Endothelial cell of umbilical vein (primary cell): ENCODE results near the gene PITPNB.

Experiments used
- EZH2 ChIP-seq: IDR thresholded peaks from 2 replicates; pipeline ENCODE4 v1.6.1; 2012; ENCODE audit warnings: borderline replicate concordance, low read depth, mild to moderate bottlenecking, moderate library complexity, low read length, inconsistent platforms; ENCODE audit not compliant: severe bottlenecking
- FOS ChIP-seq: IDR thresholded peaks from 2 replicates; pipeline ENCODE4 v1.6.1; 2011; ENCODE audit warnings: mild to moderate bottlenecking, low read length, moderate library complexity, borderline replicate concordance; ENCODE audit not compliant: insufficient read depth
- GATA2 ChIP-seq: IDR thresholded peaks from 2 replicates; pipeline ENCODE4 v1.7.0; 2011; ENCODE audit warnings: low read depth, mild to moderate bottlenecking, moderate library complexity, mixed read lengths, low read length; ENCODE audit not compliant: insufficient read length, insufficient read depth
- JUN ChIP-seq: IDR thresholded peaks from 2 replicates; pipeline ENCODE4 v1.6.1; 2011; ENCODE audit warnings: borderline replicate concordance, low read depth; ENCODE audit not compliant: insufficient read length, insufficient read depth
- POLR2A ChIP-seq: IDR thresholded peaks from 2 replicates; pipeline ENCODE4 v1.6.1; 2012; ENCODE audit warnings: low read depth, mild to moderate bottlenecking, control low read depth, low read length
- POLR2AphosphoS5 ChIP-seq: IDR thresholded peaks from 2 replicates; pipeline ENCODE4 v1.6.1; 2012; ENCODE audit warnings: low read depth, mild to moderate bottlenecking, control low read depth, low read length, moderate library complexity; ENCODE audit not compliant: insufficient read depth
- TF ChIP-seq, protein P1 (sequence below), 2 donors: IDR thresholded peaks; 1 replicate in 1 of 2; 2 replicates in 1 of 2; pipeline ENCODE4 v1.5.1; 2011; ENCODE audit warnings: low read length in 2 of 2, mild to moderate bottlenecking in 2 of 2, moderate library complexity in 2 of 2, control low read depth in 1 of 2, inconsistent platforms in 1 of 2, low read depth in 1 of 2; ENCODE audit not compliant: insufficient read depth in 1 of 2; ENCODE audit errors: extremely low read depth in 1 of 2
- TF ChIP-seq, protein P2 (sequence below): IDR thresholded peaks from 2 replicates; pipeline ENCODE4 v1.6.1; 2011; ENCODE audit not compliant: insufficient read depth, insufficient read length

DNA sequence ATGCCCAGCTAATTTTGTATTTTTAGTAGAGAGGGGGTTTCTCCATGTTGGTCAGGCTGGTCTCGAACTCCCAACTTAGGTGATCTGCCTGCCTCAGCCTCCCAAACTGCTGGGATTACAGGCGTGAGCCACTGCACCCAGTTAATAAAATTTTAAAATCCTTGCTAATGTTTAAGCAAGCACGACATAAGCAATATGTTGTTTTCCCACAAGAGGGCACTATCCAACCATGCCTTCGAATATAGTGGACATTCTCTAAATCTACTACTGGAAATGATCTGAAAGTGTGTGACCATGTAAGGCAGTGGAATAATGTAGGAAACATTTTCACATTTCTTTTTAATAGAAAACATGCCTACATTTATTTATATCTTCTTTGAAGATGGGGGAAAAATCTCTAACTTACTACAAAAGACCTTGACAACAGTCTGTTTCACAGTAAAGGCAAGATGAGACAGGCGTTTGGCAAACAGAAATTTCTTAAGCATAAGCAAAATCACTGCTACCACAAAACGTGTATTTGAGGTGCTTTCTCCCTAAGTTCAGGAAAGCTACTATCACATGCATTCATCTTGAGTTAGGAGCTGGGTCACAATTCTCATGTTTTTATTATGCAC, 38.2 kb downstream of the PITPNB start:
- TF ChIP-seq, protein P1, sequence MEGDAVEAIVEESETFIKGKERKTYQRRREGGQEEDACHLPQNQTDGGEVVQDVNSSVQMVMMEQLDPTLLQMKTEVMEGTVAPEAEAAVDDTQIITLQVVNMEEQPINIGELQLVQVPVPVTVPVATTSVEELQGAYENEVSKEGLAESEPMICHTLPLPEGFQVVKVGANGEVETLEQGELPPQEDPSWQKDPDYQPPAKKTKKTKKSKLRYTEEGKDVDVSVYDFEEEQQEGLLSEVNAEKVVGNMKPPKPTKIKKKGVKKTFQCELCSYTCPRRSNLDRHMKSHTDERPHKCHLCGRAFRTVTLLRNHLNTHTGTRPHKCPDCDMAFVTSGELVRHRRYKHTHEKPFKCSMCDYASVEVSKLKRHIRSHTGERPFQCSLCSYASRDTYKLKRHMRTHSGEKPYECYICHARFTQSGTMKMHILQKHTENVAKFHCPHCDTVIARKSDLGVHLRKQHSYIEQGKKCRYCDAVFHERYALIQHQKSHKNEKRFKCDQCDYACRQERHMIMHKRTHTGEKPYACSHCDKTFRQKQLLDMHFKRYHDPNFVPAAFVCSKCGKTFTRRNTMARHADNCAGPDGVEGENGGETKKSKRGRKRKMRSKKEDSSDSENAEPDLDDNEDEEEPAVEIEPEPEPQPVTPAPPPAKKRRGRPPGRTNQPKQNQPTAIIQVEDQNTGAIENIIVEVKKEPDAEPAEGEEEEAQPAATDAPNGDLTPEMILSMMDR (IDR thresholded peaks at IDR 0.05; ENCODE audit: extremely low read depth in 1 of 2, insufficient read depth in 1 of 2, low read depth in 1 of 2, low read length in 2 of 2): peak; percentile 52 to 54
- TF ChIP-seq EZH2 (no peak), POLR2A (no peak), JUN (no peak), POLR2AphosphoS5 (no peak), GATA2 (no peak), FOS (no peak)
- TF ChIP-seq, protein P2, sequence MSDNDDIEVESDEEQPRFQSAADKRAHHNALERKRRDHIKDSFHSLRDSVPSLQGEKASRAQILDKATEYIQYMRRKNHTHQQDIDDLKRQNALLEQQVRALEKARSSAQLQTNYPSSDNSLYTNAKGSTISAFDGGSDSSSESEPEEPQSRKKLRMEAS: no peak
